ENCODE data around the gene ZNF497.

The ZNF497 gene

DNA sequence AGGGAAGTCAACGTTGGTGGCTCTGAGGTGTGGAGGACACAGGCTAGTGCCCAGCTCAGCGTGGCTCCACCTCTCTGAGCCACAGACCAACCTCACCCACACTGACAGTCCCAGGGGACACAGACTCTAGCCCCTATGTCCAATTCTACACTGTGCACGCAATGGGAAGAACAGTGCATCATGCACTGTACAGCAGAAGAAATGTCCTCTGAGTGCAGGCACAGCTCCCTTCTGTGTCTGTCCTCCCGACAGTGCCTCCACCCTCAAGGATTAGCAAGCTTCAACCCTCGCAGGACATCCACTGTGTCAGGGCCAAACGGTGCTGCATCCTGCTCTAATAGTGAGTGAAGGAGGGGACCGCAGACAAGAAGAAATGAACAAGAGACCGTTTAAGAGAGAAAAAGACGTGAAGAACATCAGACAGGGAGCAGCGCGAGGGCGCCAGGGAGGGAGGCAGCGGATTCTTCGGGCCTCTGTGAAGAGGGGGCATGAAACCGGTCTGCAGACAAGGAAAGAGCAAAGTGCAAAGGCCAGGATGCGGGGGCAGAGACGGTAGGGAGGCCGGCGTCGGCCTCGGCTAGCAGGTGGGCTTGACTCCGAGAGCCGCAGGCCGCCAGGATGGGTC is 17.6 kb upstream of the ZNF497 start:
- TF ChIP-seq, protein P1, sequence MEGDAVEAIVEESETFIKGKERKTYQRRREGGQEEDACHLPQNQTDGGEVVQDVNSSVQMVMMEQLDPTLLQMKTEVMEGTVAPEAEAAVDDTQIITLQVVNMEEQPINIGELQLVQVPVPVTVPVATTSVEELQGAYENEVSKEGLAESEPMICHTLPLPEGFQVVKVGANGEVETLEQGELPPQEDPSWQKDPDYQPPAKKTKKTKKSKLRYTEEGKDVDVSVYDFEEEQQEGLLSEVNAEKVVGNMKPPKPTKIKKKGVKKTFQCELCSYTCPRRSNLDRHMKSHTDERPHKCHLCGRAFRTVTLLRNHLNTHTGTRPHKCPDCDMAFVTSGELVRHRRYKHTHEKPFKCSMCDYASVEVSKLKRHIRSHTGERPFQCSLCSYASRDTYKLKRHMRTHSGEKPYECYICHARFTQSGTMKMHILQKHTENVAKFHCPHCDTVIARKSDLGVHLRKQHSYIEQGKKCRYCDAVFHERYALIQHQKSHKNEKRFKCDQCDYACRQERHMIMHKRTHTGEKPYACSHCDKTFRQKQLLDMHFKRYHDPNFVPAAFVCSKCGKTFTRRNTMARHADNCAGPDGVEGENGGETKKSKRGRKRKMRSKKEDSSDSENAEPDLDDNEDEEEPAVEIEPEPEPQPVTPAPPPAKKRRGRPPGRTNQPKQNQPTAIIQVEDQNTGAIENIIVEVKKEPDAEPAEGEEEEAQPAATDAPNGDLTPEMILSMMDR (IDR thresholded peaks at IDR 0.05), result no peak

DNA sequence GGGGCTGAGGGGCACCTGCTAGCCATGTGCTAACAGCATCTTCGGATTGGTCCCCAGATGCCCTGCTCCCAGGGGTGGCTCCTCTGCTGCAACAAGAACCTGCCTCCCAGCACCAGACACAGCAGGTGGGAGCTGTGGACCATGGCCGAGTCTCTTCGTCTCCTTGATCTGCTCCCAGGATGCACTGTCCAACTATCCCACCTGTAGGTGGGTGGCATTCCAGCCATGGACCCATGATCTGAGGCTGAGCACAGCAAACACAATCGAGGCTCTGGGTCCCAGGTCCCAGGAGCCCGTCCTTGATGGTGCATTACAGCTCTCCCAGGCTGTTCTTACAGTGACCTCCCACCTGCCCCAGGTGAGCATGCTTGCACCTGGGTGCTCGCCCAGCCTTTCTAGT is 16.7 kb upstream of the ZNF497 start:
- TF ChIP-seq, protein P1 (IDR thresholded peaks at IDR 0.05), result no peak

DNA sequence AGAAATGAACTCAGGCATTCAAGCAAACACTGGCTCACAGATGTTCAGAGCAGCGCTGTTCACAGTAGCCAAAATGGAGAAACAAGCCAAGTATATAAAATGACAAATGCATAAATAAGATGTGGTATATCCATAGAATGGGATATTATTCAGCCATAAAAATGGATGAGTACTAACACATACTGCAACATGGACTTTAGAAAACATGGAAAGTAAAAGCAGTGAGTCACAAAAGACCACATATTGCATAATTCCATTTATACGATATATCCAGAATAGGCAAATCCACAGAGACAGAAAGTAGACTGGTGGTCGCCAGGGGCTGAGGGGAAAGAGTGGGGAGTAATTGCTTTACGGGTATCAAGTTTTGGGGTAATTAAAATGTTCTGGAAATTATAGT is 11.6 kb upstream of the ZNF497 start:
- TF ChIP-seq, protein P1 (IDR thresholded peaks at IDR 0.05), result no peak

DNA sequence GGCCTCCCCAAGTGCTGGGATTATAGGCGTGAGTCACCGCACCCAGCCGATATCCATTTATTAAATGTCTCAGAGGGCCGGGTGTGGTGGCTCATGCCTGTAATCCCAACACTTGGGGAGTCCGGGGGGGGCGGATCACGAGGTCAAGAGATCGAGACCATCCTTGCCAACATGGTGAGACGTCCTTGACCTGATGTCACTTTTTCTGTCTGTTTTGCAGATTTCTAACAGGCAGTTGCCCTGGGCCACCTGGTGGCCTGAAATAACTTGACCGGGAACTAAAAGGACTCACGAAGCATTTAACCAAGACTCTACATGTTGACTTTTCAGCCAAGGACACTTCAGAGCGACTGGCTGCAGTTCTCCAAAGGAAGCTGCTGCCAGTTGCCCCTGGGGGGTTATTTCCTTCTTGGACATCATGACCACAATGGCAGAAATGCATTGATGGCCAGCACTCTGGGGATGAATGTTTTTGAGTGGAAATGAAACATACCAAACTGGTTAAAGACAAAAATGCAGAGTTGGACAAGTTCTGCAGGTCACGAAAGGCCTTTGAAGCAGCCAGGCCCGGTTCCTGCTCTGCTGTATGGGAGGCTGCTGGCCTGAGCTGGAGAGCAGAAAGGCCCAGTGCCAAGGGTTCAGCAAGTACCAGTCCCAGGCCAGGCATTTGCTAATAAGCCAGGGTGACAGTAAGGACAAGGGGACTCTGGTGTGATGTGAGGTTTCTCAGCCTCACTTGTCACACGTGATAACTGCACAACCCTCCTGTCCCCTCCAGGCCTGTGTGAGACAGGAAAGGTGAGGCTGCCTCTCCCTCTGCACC is 10.0 kb upstream of the ZNF497 start:
- TF ChIP-seq, protein P1 (IDR thresholded peaks at IDR 0.05), result 0 out of 2 replicates have a peak, but pooled peaks have one; percentile 20

DNA sequence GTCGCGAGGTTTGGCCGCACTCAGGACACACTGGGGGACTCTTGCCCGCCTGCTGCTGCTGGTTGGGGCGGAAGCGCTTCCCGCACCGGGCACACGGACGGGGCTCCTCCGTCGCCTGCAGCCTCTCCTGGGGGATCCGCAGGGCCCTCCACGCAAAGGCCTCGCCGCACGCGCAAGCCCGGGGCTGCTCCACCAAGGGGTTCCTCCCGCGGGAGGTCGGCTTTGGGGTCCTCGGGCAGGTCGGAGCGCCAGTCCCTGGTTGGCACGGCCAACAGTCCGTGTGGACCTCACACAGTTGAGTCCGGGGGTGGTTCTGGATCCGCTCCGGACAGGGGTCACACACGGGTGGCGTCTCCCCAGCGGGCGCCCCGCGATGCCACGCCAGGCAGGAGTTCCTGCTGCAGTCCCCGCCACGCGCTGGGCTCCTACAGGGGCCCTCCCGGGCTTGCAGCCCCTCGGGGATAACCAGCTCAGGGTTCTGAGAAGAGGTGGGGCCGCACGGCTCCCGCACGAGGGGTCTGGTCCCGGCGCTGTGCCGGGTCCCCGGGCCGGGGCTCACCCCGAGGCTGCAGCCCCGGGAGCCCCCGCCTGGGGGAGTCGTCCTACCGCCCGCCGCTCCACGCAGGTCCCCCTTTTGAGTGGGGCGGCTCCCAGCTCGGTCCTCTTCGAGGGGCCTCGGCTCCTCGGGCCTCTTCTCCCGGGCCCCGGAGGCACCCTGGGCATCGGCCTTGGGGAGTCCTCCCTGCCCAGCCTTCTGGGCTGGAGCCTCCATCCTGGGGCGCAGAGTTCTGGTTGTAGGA is 6.2 kb upstream of the ZNF497 start:
- TF ChIP-seq, protein P1 (IDR thresholded peaks at IDR 0.05), result no peak

DNA sequence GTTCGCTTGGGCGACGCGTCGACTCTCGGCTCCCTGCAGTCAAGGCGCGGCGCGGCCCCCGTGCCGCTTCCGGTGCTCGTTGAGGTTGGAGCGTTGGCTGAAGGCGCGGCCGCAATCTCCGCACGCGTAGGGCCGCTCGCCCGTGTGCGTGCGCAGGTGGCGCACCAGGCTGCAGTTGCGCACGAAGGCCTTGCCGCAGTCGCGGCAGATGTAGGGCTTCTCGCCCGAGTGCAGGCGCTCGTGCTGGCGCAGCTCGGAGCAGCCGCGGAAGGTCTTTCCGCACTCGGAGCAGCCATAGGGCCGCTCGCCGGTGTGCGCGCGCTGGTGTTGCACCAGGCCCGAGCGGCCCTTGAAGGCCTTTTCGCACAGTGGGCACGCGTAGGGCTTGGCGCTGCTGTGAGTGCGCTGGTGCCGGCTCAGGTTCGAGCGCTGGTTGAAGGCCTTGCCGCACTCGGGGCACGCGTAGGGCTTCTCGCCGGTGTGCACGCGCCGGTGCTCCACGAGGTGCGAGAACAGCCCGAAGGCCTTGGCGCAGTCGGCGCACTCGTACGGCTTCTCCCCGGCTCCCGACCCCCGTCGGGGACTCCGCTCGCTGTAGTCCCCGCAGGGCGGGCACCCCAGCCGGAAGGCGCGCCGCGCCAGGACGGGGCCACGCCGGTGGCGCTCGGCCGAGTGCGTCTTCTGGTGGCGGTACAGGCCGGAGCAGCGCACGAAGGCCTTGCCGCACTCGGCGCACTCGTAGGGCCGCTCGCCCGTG is 5.3 kb upstream of the ZNF497 start:
- TF ChIP-seq, protein P1 (IDR thresholded peaks at IDR 0.05), result no peak

Measured in LNCAP (cell line).